ENCODE results near the gene CLMN.

DNA sequence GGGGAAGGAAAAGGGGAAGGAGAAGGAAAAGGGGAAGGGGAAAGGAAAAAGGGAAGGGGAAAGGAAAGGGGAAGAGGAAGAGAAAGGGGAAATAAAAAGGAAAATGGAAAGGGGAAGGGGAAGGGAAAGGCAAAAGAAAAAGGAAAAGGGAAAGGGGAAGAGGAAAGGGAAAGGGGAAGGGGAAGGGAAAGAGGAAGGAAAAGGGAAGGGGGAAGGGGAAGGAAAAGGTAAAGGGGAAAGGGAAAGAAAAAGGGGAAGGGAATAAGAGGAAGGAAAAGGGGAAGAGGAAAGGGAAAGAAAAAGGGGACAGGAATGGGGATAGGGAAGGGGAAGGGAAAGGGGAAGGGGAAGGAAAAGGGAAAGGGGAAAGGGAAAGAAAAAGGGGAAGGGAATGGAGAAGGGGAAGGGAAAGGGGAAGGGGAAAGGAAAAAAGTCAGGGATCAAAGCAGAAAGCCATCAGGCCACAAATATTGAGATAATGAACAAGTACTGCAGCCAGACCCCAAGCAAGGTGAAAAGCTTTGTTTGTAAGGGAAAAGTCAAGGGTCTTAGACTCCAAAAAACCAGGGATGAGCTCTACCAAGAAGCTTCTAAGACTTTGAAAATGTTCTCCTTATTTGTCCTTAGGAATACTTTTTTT is 182.4 kb downstream of the CLMN start:
- TF ChIP-seq TAF1 (IDR thresholded peaks at IDR 0.05; ENCODE audit: low read depth, low read length) (no peak), POLR2A (IDR thresholded peaks at IDR 0.05; ENCODE audit: low read depth, low read length) (no peak)

All from GM12891 (cell line).